HepG2 (cell line): ENCODE data around the gene ATP2B2. TPM values are rescaled to one million over a fixed set of nuclear protein-coding genes. Genes with fewer than 3 reads are reported as not detected.

Experiments
- ATAC-seq: fragments of 200-7000 bp; cut with Tn5 transposase; 3 replicates; pipeline ENCODE4 v1.9.1; 2020; ENCODE audit warnings: mild to moderate bottlenecking, moderate library complexity
- BruUV-seq: library from RNA; stranded (reverse); fragments of 400-500 nt; replicated peaks from 2 replicates; lab custom pipeline; 2021; lab: Mats Ljungman, UMichigan
- CTCF ChIA-PET: fragments of 300-600 bp; formaldehyde crosslinking; extraction: SDS; loops from one replicate; lab custom pipeline; 2021; ENCODE audit warnings: low total read pairs, inconsistent platforms, low intra/inter-chr PET ratio; lab: Yijun Ruan, JAX
- POLR2A ChIA-PET: fragments of 350-600 bp; sonication (Branson Sonifier 250); formaldehyde crosslinking; loops from one replicate; lab custom pipeline; 2020; ENCODE audit warnings: antibody characterized with exemption, inconsistent platforms; lab: Yijun Ruan, JAX
- DNase-seq: peaks from one replicate; pipeline ENCODE4 v3.0.0-alpha.2; 2015; ENCODE audit warnings: low spot score
- FAIRE-seq: peaks from 3 replicates; lab custom pipeline; 2011; peaks lifted over from hg19 to GRCh38; lab: Jason Lieb, UNC
- H2AFZ ChIP-seq: one replicate; pipeline ENCODE4 v1.6.1; 2011; ENCODE audit warnings: low read length, inconsistent platforms
- H3K27ac ChIP-seq: fragments of 300-600 bp; 3 replicates; pipeline ENCODE4 v1.8.0; 2011; ENCODE audit warnings: mixed run types, mild to moderate bottlenecking, mixed read lengths, low read length, inconsistent platforms; ENCODE audit not compliant: insufficient read depth; ENCODE audit errors: extremely low read length
- H3K27me3 ChIP-seq, 2 experiments: fragments of 200-600 bp in 1 of 2; 2 replicates in 1 of 2; 3 replicates in 1 of 2; pipeline versions ENCODE4 v1.6.0 to v1.8.0; 2011; ENCODE audit warnings: low read length in 2 of 2, mild to moderate bottlenecking in 2 of 2, moderate library complexity in 2 of 2, inconsistent platforms in 1 of 2; ENCODE audit not compliant: insufficient read depth in 2 of 2, control insufficient read depth in 1 of 2
- H3K36me3 ChIP-seq, 2 experiments: fragments of 200-600 bp in 1 of 2; replicated peaks in 1 of 2; 2 replicates in 1 of 2; 3 replicates in 1 of 2; pipeline versions ENCODE4 v1.5.1 to v1.8.0; 2011; ENCODE audit warnings: low read length in 2 of 2, inconsistent platforms in 1 of 2; ENCODE audit not compliant: insufficient read depth in 2 of 2, control insufficient read depth in 1 of 2
- H3K4me1 ChIP-seq: 2 replicates; pipeline ENCODE4 v1.5.1; 2012; ENCODE audit warnings: low read length, inconsistent platforms; ENCODE audit not compliant: insufficient read depth
- H3K4me2 ChIP-seq: 2 replicates; pipeline ENCODE4 v1.6.0; 2011; ENCODE audit warnings: low read depth, low read length, inconsistent platforms
- H3K4me3 ChIP-seq, 3 experiments: fragments of 200-600 bp in 1 of 3; sonication (generic), shearing (Covaris generic) in 1 of 3; replicated peaks in 1 of 3; 2 replicates each; pipeline ENCODE4 v1.5.1; 2011 to 2016; ENCODE audit warnings: low read length in 3 of 3, inconsistent platforms in 2 of 3, low read depth in 2 of 3, mild to moderate bottlenecking in 2 of 3, control low read depth in 1 of 3, mixed read lengths in 1 of 3; ENCODE audit not compliant: insufficient read depth in 1 of 3
- H3K79me2 ChIP-seq: one replicate; pipeline ENCODE4 v1.6.1; 2011; ENCODE audit warnings: low read length, inconsistent platforms; ENCODE audit not compliant: insufficient read depth
- H3K9ac ChIP-seq: 2 replicates; pipeline ENCODE4 v1.6.0; 2011; ENCODE audit warnings: mild to moderate bottlenecking, low read depth, low read length, inconsistent platforms; ENCODE audit not compliant: insufficient read depth
- H3K9me3 ChIP-seq: 2 replicates; pipeline ENCODE4 v1.5.1; 2012; ENCODE audit warnings: mild to moderate bottlenecking, low read length
- H4K20me1 ChIP-seq: 2 replicates; pipeline ENCODE4 v1.6.0; 2011; ENCODE audit warnings: inconsistent platforms, mild to moderate bottlenecking, low read length, moderate library complexity; ENCODE audit not compliant: insufficient read depth
- KDM3A ChIP-seq: IDR thresholded peaks from 2 replicates; pipeline ENCODE4 v1.6.1; 2018; ENCODE audit warnings: low read depth, missing compliant biosample characterization
- SKI ChIP-seq: fragments of 450-650 bp; IDR thresholded peaks from one replicate; pipeline ENCODE4 v1.6.1; 2018; ENCODE audit warnings: mild to moderate bottlenecking; ENCODE audit not compliant: partially characterized antibody
- ZBTB10 ChIP-seq: sonication (generic); formaldehyde crosslinking; IDR thresholded peaks from 2 replicates; pipeline ENCODE4 v1.4.0; 2020; ENCODE audit warnings: missing genetic modification reagents, borderline replicate concordance
- ZBTB26 ChIP-seq: IDR thresholded peaks from 2 replicates; pipeline ENCODE4 v1.6.1; 2016; ENCODE audit warnings: missing compliant biosample characterization, missing genetic modification reagents, borderline replicate concordance
- ZBTB7A ChIP-seq: sonication (generic); formaldehyde crosslinking; IDR thresholded peaks from 2 replicates; pipeline ENCODE4 v1.8.0; 2022; ENCODE audit warnings: mild to moderate bottlenecking, missing genetic modification reagents
- ZKSCAN5 ChIP-seq: sonication (generic); formaldehyde crosslinking; IDR thresholded peaks from 2 replicates; pipeline ENCODE4 v1.5.1; 2020; ENCODE audit warnings: mild to moderate bottlenecking, missing genetic modification reagents
- ZNF598 ChIP-seq: sonication (generic); formaldehyde crosslinking; IDR thresholded peaks from 2 replicates; pipeline ENCODE4 v1.5.1; 2020; ENCODE audit warnings: mild to moderate bottlenecking, missing genetic modification reagents, borderline replicate concordance
- ZUFSP ChIP-seq: sonication (generic); formaldehyde crosslinking; IDR thresholded peaks from 2 replicates; pipeline ENCODE4 v1.9.0; 2021; ENCODE audit warnings: missing genetic modification reagents, mild to moderate bottlenecking, borderline replicate concordance
- ZZZ3 ChIP-seq: sonication (generic); formaldehyde crosslinking; IDR thresholded peaks from 2 replicates; pipeline ENCODE4 v1.4.0; 2020; ENCODE audit warnings: missing genetic modification reagents, mild to moderate bottlenecking, borderline replicate concordance
- WGBS: methylation state at CpG from one replicate; pipeline ENCODE4 v1.1.6; 2017; ENCODE audit warnings: low lambda C conversion rate; 5-methylcytosine and 5-hydroxymethylcytosine counted together
- in situ Hi-C: cut with HindIII; loops from 2 replicates; pipeline ENCODE4 v1.10.0; 2017; ENCODE audit warnings: low pct_unique_long_range_greater_than_20kb; ENCODE audit not compliant: extremely low pct_ligation_motif_present
- intact Hi-C: fragments of 100-400 bp; cut with micrococcal nuclease; formaldehyde crosslinking; loops from one replicate; pipeline ENCODE4 v1.10.0; 2022; ENCODE audit not compliant: unreplicated experiment
- polyA plus RNA-seq, 8 experiments: library from polyadenylated mRNA; depleted of rRNA in 3 of 8; stranded (reverse) in 7 of 8; unstranded in 1 of 8; fragments of >200 nt; fragmentation: Illumina TruSeq in 4 of 8; extraction: Trizol in 4 of 8; gene quantifications; 2 replicates each; pipeline versions ENCODE4 v1.2.1 to v1.2.3, GENCODE V29; 2011 to 2016; ENCODE audit warnings: low read depth in 4 of 8, missing spikeins in 1 of 8, mixed read lengths in 1 of 8; ENCODE audit not compliant: insufficient read depth in 1 of 8
- total RNA-seq, 5 experiments: library from RNA; depleted of rRNA; stranded (reverse); fragments of >200 nt; fragmentation: Illumina TruSeq; extraction: Trizol; gene quantifications; 2 replicates each; pipeline ENCODE4 v1.2.3, GENCODE V29; 2016; ENCODE audit warnings: low read depth in 1 of 5

The ATP2B2 gene
- total and polyA plus RNA-seq, 2 of the 13 experiments (the other 11 are each of a cell fraction or from before 2014, with no cell fraction given) = 1.5 to 2.3 TPM

GRCh38 chr3:10366651-10367101 is 138.7 kb downstream of the ATP2B2 start:
- Histone ChIP-seq H2AFZ (no peak overlapping the region), H3K9ac (no peak overlapping the region), H3K27me3 (no peaks in the 10 kb centered on the region; a peak in 1 of 5 replicates), H3K36me3 (no peaks in the 10 kb centered on the region; a peak in 1 of 5 replicates), H3K79me2 (no peaks in the 10 kb centered on the region), H4K20me1 (no peaks in the 10 kb centered on the region), H3K4me1 (no peaks in the 10 kb centered on the region)
- ChIA-PET CTCF (no interaction called here), POLR2A (no interaction called here)
- in situ Hi-C loops = no loop called here
- intact Hi-C loops = no loop called here
- FAIRE-seq = no peak
- no TSS peak for BruUV-seq
- TF ChIP-seq ZBTB7A (CRISPR knock-in tag) (no peak), ZNF598 (CRISPR knock-in tag) (no peak), ZKSCAN5 (CRISPR knock-in tag) (no peak), ZBTB10 (CRISPR knock-in tag) (no peak), KDM3A (CRISPR knock-in tag) (no peak), ZZZ3 (no peak)
- TF ChIP-seq, all 625 proteins: peak for 0
- ATAC-seq (no peak; the same call in 2 of the 3 replicates), DNase-seq (no peak)
- Histone ChIP-seq H3K9me3 (no peaks in the 10 kb centered on the region), H3K4me3 (no peak overlapping the region), H3K27ac (no peak overlapping the region), H3K4me2 (no peak overlapping the region)
- WGBS = 59% methylated on average over 7 of the region's 7 CpGs

- intact Hi-C loops (no loop called here), in situ Hi-C loops (no loop called here)
- no peak overlapping the region for H2AFZ ChIP-seq
- no peaks in the 10 kb centered on the region for H3K27me3 ChIP-seq
- H3K36me3 ChIP-seq = no peaks in the 10 kb centered on the region
- no peak overlapping the region for H3K4me2 ChIP-seq
- ChIA-PET CTCF (no interaction called here), POLR2A (no interaction called here)
- TF ChIP-seq SKI (no peak), ZBTB26 (CRISPR knock-in tag) (no peak), ZUFSP (CRISPR knock-in tag) (no peak)
- 62% methylated on average over 6 of the region's 6 CpGs for whole genome bisulfite sequencing
- FAIRE-seq = no peak
- BruUV-seq = no TSS peak
- H3K9ac ChIP-seq = no peak overlapping the region
- H3K9me3 ChIP-seq = no peaks in the 10 kb centered on the region
- H4K20me1 ChIP-seq = no peaks in the 10 kb centered on the region
- ATAC-seq = no peak
- no peak overlapping the region for H3K4me3 ChIP-seq
- no peak overlapping the region for H3K27ac ChIP-seq
- no peaks in the 10 kb centered on the region for H3K79me2 ChIP-seq
- no peak for DNase-seq
- no peaks in the 10 kb centered on the region for H3K4me1 ChIP-seq
These were observed 139.6 kb downstream of the ATP2B2 start for GRCh38 chr3:10365791-10366190.
